D721Med (cell line): Measurements from ENCODE around the gene SKOR1.

Source experiments
- DNase-seq: peaks from one replicate; pipeline ENCODE4 v3.0.0; 2011; ENCODE audit warnings: low spot score; ENCODE audit not compliant: insufficient read length
- FAIRE-seq: peaks from 2 replicates; lab custom pipeline; 2011; peaks lifted over from hg19 to GRCh38; lab: Jason Lieb, UNC
- TF ChIP-seq, protein P1 (sequence below): IDR thresholded peaks from 2 replicates; pipeline ENCODE4 v1.5.1; 2012; ENCODE audit warnings: mild to moderate bottlenecking, control low read depth; ENCODE audit not compliant: insufficient read depth; ENCODE audit errors: missing control alignments

Gene SKOR1

GRCh38 chr15:67845974-67846373 is 20.7 kb downstream of the SKOR1 start:
- no peak for FAIRE-seq
- TF ChIP-seq, protein P1, sequence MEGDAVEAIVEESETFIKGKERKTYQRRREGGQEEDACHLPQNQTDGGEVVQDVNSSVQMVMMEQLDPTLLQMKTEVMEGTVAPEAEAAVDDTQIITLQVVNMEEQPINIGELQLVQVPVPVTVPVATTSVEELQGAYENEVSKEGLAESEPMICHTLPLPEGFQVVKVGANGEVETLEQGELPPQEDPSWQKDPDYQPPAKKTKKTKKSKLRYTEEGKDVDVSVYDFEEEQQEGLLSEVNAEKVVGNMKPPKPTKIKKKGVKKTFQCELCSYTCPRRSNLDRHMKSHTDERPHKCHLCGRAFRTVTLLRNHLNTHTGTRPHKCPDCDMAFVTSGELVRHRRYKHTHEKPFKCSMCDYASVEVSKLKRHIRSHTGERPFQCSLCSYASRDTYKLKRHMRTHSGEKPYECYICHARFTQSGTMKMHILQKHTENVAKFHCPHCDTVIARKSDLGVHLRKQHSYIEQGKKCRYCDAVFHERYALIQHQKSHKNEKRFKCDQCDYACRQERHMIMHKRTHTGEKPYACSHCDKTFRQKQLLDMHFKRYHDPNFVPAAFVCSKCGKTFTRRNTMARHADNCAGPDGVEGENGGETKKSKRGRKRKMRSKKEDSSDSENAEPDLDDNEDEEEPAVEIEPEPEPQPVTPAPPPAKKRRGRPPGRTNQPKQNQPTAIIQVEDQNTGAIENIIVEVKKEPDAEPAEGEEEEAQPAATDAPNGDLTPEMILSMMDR, result no peak
- no peak for DNase-seq

DNA sequence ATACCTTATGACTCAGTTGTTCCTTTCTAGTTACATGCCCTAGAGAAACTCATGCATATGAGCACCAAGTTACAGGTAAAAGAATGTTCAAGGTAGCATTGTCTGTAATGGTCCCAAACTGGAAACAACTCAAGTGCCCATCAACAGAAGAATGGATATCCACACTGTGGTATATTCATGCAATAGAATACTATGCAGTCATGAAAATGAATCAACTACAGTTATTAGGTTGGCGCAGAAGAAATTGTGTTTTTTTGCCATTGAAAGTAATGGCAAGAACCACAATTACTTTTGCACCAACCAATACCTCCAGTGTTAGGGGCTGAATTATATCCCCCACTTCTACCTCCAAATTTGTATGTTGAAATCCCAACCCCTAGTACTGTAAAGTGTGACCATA is 24.2 kb downstream of the SKOR1 start:
- no peak for DNase-seq
- TF ChIP-seq, protein P1, result no peak
- FAIRE-seq, result no peak

DNA sequence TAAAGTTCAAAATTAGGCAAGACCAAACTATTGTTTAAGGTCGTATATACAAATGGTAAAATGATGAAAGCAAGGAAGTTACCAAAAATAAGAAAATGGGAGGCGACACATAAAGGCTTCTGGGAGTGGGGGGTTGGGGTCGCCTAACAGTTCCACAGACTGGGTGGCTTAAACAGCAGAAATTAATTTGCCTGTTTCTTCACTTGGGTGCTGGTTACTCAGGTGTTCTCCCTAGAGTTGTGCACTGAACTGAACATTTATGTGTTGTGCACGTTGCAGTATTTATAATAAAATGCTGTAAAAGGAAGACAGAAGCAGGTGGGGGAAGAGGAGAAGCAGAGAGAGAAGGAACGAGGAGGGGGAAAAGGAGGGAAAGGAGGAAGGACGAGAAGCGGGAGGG is 25.0 kb downstream of the SKOR1 start:
- FAIRE-seq (no peak), DNase-seq (no peak)
- TF ChIP-seq, protein P1, result no peak

DNA sequence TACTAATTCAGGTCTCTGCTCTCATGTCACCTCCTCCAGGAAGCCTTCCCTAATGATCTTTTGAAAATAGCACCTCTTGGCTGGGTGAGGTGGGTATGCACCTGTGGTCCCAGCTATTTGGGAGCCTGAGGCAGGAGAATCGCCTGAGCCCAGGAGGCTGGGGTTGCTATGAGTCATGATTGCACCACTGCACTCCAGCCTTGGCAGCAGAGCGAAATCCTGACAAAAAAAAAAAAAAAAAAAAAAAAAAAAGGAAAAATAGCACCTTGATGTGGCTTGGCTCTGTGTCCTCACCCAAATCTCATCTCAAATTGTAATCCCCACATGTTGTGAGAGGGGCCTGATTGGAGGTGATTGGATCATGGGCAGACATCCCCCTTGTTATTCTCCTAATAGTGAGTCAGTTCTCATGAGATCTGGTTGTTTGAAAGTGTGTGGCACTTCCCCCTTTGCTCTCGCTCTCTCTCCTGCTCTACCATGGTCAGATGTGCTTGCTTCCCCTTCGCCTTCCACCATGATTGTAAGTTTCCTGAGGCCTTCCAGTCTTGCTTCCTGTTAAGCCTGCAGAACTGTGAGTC is 25.8 kb downstream of the SKOR1 start:
- FAIRE-seq, result no peak
- DNase-seq, result no peak
- TF ChIP-seq, protein P1, result no peak

DNA sequence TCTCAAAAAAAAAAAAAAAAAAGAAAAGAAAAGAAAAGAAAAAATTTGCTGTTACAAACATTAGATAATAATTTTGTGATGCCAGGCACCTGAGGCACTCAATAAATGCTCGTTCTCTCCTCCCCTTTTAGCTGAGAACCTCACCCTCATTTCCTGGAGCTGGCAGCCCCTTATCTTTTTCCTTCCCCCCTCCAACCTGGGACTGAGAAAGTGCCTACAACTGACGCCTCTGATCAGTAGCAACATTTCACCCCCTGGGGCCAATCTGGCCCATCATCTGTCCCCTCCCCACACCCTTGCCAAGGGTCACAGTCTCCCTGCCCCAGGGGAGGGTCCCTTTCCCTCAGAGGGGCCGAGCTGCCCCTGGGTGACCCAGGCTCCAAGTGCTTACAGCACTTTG is 27.1 kb downstream of the SKOR1 start:
- TF ChIP-seq, protein P1, result no peak
- FAIRE-seq, result no peak
- no peak for DNase-seq

GRCh38 chr15:67853454-67853853 is 28.1 kb downstream of the SKOR1 start:
- no peak for FAIRE-seq
- TF ChIP-seq, protein P1, result no peak
- no peak for DNase-seq

DNA sequence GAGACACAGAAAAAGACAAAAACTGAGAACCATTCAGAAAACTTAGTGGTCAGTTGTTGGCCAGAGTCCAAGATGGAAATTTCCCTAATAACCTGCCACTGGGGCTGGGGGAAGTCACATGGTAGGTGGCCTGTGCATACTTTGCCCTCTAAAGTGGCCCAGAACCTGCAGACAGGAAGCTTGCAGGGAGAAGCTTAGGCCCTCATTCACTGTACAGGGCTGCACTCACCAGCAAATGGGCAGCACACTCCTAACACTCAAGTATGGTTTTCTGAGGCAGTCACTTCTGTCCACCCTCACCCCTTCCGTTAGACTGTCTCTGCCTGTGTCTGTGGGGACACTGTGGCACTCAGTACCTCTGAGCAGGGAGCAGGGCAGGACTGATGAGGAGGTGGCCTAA is 29.0 kb downstream of the SKOR1 start:
- TF ChIP-seq, protein P1, result no peak
- no peak for DNase-seq
- FAIRE-seq, result no peak
